Activated naive CD4-positive, alpha-beta T cell treated with anti-CD3 and anti-CD28 coated beads, Interleukin-2, amount 10 ng/mL, durations not matched to agents 7 days and 5 days (primary cell): ENCODE data around the gene RPL7A.
"Not testable (repeated sequence)": the region's sequence is repeated elsewhere in the genome, so short reads cannot be mapped to it uniquely, and the experiment has no call there.

Experiments used
- CTCF ChIA-PET: fragments of 350-600 bp; sonication (Branson Sonifier 250); formaldehyde crosslinking; loops from one replicate; lab custom pipeline; 2021; ENCODE audit warnings: antibody characterized with exemption; lab: Charles Lee
- DNase-seq: peaks from one replicate; pipeline ENCODE4 v3.0.0-alpha.2; 2020
- H3K27ac Mint-ChIP-seq: one replicate; pipeline ENCODE4 v1.8.0; 2021; ENCODE audit warnings: mild to moderate bottlenecking, moderate library complexity, mixed read lengths
- H3K27me3 Mint-ChIP-seq: one replicate; pipeline ENCODE4 v1.8.0; 2021; ENCODE audit warnings: mild to moderate bottlenecking, mixed read lengths
- H3K36me3 Mint-ChIP-seq: one replicate; pipeline ENCODE4 v1.8.0; 2021; ENCODE audit warnings: mixed read lengths
- H3K4me1 Mint-ChIP-seq: one replicate; pipeline ENCODE4 v1.8.0; 2021; ENCODE audit warnings: mixed read lengths
- H3K4me3 Mint-ChIP-seq: one replicate; pipeline ENCODE4 v1.8.0; 2021; ENCODE audit warnings: mild to moderate bottlenecking, moderate library complexity, mixed read lengths
- H3K9me3 Mint-ChIP-seq: one replicate; pipeline ENCODE4 v1.8.0; 2021; ENCODE audit warnings: mixed read lengths

The RPL7A gene

DNA sequence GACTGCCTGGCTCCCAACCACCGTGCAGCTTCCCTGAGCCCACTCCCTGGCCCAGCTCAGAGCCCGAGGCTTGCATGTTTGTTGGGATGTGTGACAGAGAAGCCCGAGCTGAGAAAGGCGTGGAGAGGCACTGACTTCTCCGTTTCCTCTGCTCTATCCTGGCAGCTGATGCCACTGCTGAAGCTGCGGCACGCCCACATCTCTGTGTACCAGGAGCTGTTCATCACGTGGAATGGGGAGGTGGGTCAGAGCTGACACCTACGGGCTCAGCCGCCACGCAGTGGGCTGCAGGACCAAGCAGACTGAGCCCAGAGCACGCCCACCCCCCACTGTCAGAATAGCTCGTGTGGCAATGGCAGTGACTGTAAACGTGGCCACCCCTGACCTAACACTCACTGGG is 37.4 kb downstream of the RPL7A start:
- CTCF ChIA-PET: interaction anchor here (0.6 kb wide), 1 partner anchor 19 kb away, joined by 3 read pairs; no protein-coding TSS in a partner anchor
- Mint-ChIP-seq H3K36me3 (no peaks in the 10 kb centered on the region), H3K4me1 (no peaks in the 10 kb centered on the region), H3K27ac (no peak overlapping the region), H3K4me3 (no peak overlapping the region), H3K9me3 (no peaks in the 10 kb centered on the region), H3K27me3 (peaks cover 6% of the 10 kb centered on the region)
- no peak for DNase-seq

DNA sequence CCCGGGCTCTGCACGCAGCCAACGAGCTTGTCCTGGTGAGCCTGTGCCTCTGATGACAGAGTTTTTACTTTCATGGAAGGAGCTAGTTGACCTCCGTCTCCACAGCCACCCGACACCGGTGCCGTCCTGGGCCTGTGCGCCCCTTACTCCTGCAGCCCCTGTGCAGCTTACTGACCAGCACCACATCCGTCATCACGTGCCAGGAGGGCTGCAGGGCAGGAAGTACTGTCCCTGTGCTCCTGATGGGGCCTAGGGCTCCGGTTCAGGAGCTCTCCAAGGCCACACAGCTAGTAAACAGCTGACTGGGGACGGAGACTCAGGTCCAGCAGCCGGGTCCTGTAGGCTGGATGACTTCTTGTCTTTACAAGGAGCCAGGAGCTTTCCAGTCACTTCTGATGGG is 38.3 kb downstream of the RPL7A start:
- CTCF ChIA-PET: interaction anchor here (1.2 kb wide), 1 partner anchor 11 kb away, joined by 4 read pairs; no protein-coding TSS in a partner anchor
- Mint-ChIP-seq H3K36me3 (no peaks in the 10 kb centered on the region), H3K9me3 (no peaks in the 10 kb centered on the region), H3K27ac (no peak overlapping the region), H3K4me1 (no peaks in the 10 kb centered on the region), H3K4me3 (no peak overlapping the region), H3K27me3 (peaks cover 6% of the 10 kb centered on the region)
- no peak for DNase-seq

DNA sequence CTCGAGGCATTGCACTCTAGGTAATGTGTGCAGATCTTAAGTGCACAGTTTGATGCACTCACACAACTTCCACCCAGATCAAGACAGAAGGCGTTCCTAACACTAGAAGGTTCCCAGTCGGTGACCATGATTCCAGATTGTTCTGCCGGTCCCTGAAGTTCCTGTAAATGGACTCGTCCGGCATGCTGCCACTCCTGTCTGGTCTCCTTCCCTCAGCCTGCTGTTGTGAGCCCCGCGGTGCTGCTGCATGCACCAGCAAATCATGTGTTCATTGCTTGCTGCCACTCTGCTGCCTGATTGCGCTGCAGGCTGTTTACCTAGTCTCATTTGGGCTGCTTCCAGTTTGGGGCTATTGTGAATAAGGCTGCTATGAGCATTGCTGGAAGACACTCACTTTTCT is 39.7 kb downstream of the RPL7A start:
- Mint-ChIP-seq H3K9me3 (no peaks in the 10 kb centered on the region), H3K27me3 (peaks cover 6% of the 10 kb centered on the region), H3K36me3 (no peaks in the 10 kb centered on the region), H3K4me3 (no peak overlapping the region), H3K4me1 (no peaks in the 10 kb centered on the region), H3K27ac (no peak overlapping the region)
- no peak for DNase-seq
- CTCF ChIA-PET: interaction anchor here (1.2 kb wide), 1 partner anchor 10 kb away, joined by 4 read pairs; no protein-coding TSS in a partner anchor

DNA sequence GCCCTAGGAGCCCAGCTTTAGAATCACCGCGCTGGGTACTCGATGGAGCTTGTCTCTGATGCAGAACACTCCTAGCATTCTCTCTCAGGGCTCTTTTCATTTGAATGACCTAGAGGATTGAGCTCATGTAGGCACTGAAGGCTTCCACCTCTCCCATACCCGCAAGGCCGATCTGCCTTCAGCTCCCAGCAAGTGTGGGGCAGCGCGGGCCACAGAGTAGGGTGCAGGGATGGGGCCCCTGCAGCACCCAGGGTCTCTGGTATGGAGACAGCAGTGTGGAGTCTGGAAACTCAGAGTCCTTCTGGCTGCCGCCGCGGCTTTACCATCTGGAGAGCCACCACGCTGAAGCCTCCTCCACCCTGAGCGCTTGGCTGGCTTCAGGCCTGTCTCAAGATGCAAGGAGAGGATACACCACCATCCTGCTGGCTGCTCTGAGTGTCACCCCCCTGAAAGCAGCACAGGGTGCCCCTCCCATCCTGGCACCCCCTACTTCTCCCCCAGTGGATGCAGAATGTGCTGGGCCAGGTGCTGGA is 41.1 kb downstream of the RPL7A start:
- no peak for DNase-seq
- no peaks in the 10 kb centered on the region for H3K36me3 Mint-ChIP-seq
- H3K4me3 Mint-ChIP-seq: no peak overlapping the region
- H3K4me1 Mint-ChIP-seq: no peaks in the 10 kb centered on the region
- peaks cover 15% of the 10 kb centered on the region for H3K27me3 Mint-ChIP-seq
- H3K9me3 Mint-ChIP-seq: no peaks in the 10 kb centered on the region
- H3K27ac Mint-ChIP-seq: no peak overlapping the region
- CTCF ChIA-PET: no interaction called here

DNA sequence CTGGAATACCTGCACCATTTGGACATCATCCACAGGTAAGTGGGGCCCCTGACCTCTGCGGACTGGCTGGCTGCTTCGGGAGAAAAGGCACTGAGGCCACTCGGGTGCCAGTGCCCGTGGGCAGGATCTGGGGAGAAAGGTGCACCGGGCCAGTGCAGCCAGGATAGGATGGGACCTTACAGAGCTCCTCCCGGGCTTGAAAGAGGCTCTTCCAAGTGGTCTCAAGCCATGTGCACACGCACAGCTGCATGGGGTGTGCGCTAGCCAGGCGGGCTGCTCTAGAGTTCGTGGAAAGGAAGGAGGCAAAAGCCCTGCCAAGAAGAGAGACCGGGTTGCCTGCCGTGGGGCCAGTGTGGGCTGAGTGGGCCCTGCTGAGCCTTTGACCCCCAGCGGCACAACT is 41.5 kb downstream of the RPL7A start:
- Mint-ChIP-seq H3K36me3 (no peaks in the 10 kb centered on the region), H3K27ac (no peak overlapping the region), H3K27me3 (peaks cover 18% of the 10 kb centered on the region), H3K9me3 (no peaks in the 10 kb centered on the region), H3K4me3 (no peak overlapping the region), H3K4me1 (no peaks in the 10 kb centered on the region)
- no peak for DNase-seq
- CTCF ChIA-PET: no interaction called here

DNA sequence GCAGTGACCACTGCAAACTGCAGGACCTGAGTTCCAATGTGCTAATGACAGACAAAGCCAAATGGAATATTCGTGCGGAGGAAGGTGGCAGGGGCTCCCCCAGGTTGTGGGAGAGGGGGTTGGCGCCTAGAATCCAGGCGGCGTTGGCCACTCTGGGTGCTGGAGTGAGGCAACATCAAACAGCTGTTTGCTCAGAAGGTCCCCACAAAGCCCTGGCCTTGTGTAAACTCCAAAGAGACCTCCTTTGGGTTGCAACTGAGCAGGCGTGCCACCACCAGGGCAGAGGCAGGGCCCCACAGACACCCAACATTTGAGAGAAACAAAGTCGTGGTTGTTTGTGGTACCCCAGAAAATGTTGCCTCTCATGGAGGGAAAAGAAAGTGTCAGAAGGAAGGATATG is 42.7 kb downstream of the RPL7A start:
- CTCF ChIA-PET: no interaction called here
- Mint-ChIP-seq H3K27ac (no peak overlapping the region), H3K27me3 (peaks cover 30% of the 10 kb centered on the region), H3K36me3 (no peaks in the 10 kb centered on the region), H3K4me3 (no peak overlapping the region), H3K4me1 (no peaks in the 10 kb centered on the region), H3K9me3 (no peaks in the 10 kb centered on the region)
- DNase-seq: no peak

DNA sequence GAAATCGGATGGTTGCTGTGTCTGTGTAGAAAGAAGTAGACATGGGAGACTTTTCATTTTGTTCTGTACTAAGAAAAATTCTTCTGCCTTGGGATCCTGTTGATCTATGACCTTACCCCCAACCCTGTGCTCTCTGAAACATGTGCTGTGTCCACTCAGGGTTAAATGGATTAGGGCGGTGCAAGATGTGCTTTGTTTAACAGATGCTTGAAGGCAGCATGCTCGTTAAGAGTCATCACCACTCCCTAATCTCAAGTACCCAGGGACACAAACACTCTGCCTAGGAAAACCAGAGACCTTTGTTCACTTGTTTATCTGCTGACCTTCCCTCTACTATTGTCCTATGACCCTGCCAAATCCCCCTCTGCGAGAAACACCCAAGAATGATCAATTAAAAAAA is 43.4 kb downstream of the RPL7A start:
- H3K27me3 Mint-ChIP-seq: peaks cover 31% of the 10 kb centered on the region
- H3K36me3 Mint-ChIP-seq, H3K4me3 Mint-ChIP-seq, CTCF ChIA-PET, H3K4me1 Mint-ChIP-seq, H3K9me3 Mint-ChIP-seq, H3K27ac Mint-ChIP-seq, DNase-seq: not testable (repeated sequence)

DNA sequence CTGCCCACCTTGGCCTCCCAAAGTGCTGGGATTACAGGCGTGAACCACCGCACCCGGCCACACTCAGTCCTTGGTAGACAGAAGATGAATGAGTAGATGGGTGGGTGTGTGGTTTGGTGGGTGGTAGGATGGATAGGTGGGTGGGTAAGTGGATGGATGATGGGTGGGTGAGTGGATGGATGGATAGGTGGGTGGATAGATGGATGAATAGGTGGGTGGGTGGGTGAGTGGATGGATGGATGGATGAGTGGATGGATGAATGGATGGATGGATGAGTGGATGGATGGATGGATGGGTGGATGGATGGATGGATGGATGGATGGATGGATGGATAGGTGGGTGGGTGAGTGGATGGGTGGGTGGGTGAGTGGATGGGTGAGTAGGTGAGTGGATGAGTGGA is 44.3 kb downstream of the RPL7A start:
- H3K4me3 Mint-ChIP-seq, CTCF ChIA-PET, H3K9me3 Mint-ChIP-seq, H3K4me1 Mint-ChIP-seq, H3K27ac Mint-ChIP-seq, DNase-seq, H3K36me3 Mint-ChIP-seq: not testable (repeated sequence)
- peaks cover 37% of the 10 kb centered on the region for H3K27me3 Mint-ChIP-seq

DNA sequence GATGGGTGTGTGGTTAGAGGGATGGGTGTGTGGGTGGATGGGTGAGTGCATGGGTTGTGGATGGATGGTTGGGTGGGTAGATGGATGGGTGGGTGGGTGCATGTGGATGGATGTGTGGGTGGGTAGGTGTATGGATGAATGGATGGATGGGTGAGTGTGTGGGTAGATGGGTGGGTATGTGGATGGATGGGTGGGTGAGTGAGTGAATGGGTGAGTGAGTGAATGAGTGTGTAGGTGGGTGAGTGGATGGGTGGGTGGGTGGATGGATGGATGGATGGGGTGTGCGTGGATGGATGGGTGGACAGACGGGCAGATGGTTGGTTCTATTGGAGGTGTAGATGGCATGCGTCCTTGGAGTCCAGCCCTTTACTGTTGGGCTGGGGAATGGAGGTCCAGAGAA is 45.4 kb downstream of the RPL7A start:
- H3K9me3 Mint-ChIP-seq: no peaks in the 10 kb centered on the region
- no peak overlapping the region for H3K4me3 Mint-ChIP-seq
- no peak for DNase-seq
- H3K27ac Mint-ChIP-seq: no peak overlapping the region
- CTCF ChIA-PET: no interaction called here
- peaks cover 41% of the 10 kb centered on the region for H3K27me3 Mint-ChIP-seq
- no peaks in the 10 kb centered on the region for H3K36me3 Mint-ChIP-seq
- no peaks in the 10 kb centered on the region for H3K4me1 Mint-ChIP-seq

DNA sequence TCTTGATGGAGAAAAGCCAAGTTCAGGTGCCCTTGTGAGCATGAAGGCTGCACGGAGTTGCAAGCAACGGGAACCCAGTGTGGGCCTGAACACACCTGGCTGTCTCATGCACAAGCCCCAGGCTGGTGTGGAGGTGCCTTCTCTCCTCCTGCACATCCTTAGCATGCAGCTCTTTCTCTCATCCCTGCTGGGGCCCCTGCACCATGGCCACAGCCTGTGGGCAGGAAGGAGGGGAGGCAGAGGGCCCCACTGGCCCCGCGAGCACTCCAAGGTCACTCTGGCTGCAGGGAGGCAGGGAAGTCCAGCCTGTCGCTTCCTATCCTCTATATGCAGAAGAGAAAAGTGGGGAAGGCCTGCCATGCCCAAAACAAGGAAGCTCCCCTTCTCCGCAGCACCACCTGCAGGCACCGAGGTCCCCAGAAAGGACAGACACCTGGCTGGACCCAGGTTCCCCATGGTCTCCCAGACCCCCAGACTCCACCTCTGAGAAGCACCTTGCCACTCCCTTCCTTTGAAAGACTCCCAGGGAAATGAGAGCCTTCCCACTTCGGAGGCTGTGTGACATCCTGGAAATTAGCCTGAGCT is 46.8 kb downstream of the RPL7A start:
- CTCF ChIA-PET: interaction anchor here (1.3 to 2.7 kb wide), 2 partner anchors 10 to 90 kb away, joined by 3 to 12 read pairs; no protein-coding TSS in a partner anchor
- peaks cover 36% of the 10 kb centered on the region for H3K27me3 Mint-ChIP-seq
- no peaks in the 10 kb centered on the region for H3K9me3 Mint-ChIP-seq
- no peaks in the 10 kb centered on the region for H3K36me3 Mint-ChIP-seq
- no peaks in the 10 kb centered on the region for H3K4me1 Mint-ChIP-seq
- H3K4me3 Mint-ChIP-seq: no peak overlapping the region
- H3K27ac Mint-ChIP-seq: no peak overlapping the region
- no peak for DNase-seq

DNA sequence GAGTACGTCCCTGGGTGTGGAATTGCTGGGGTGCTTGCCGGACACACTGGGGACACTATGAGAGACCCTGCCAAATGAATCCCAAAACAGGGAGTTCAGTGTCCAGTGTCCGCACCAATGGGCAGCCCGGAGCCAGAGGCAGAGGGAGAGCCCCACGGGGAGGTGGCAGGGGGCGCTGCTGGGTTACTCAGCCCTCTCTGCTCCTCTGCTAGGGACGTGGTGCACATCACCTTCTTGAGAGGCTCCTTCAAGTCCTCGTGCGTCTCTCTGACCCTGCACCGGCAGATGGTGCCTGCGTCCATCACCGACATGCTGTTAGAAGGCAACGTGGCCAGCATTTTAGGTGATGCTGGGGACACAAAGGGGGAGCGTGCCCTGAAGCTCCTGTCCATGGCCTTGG is 48.9 kb downstream of the RPL7A start:
- no peaks in the 10 kb centered on the region for H3K9me3 Mint-ChIP-seq
- H3K4me1 Mint-ChIP-seq: no peaks in the 10 kb centered on the region
- H3K36me3 Mint-ChIP-seq: no peaks in the 10 kb centered on the region
- peaks cover 35% of the 10 kb centered on the region for H3K27me3 Mint-ChIP-seq
- no peak for DNase-seq
- no peak overlapping the region for H3K4me3 Mint-ChIP-seq
- CTCF ChIA-PET: interaction anchor here (1.5 to 2.7 kb wide), 2 partner anchors 8 to 10 kb away, joined by 4 to 12 read pairs; no protein-coding TSS in a partner anchor
- H3K27ac Mint-ChIP-seq: no peak overlapping the region

DNA sequence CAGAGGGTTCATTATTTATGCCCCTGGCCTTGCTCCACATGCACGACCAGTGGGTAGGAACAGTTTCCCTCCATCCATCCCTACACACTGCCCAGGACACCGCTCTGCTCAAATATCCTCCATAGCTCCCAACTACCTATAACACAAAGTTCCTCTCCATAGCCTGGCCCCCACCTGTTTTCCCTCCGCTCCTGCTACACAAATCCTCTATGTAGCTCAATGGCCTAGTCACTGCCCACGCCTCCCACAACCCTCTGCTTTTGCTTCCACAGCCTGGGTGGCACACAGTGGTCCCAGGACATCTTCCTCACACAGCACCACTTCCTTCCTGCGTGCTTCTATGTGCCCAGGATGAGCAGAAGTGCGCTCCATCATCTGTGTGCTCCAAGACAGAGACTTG is 49.4 kb downstream of the RPL7A start:
- Mint-ChIP-seq H3K4me1 (no peaks in the 10 kb centered on the region), H3K9me3 (no peaks in the 10 kb centered on the region), H3K27ac (no peak overlapping the region), H3K27me3 (peaks cover 35% of the 10 kb centered on the region), H3K36me3 (no peaks in the 10 kb centered on the region), H3K4me3 (no peak overlapping the region)
- DNase-seq: no peak
- CTCF ChIA-PET: interaction anchor here (0.6 to 1.5 kb wide), 2 partner anchors 10 to 90 kb away, joined by 3 to 4 read pairs; no protein-coding TSS in a partner anchor

DNA sequence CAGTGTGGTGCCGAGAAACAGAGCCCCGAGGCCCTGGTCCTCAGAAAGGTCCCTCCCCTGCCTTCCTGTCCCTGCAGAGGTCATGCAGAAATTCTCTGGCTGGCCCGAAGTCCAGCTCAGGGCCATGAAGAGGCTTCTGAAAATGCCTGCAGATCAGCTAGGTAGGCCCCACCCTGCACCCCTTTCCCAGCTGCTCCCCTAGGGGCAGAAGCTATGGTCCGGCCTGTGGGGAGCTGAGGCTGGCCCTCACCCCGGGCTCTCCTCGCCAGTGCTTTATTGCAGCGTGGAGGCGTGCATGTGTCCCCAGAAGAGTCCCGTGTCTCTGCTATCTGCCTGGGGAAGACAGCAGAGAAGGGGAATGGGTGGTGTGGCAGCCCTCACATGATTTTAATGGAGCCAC is 49.9 kb downstream of the RPL7A start:
- Mint-ChIP-seq H3K27ac (no peak overlapping the region), H3K4me1 (no peaks in the 10 kb centered on the region), H3K9me3 (no peaks in the 10 kb centered on the region), H3K27me3 (peaks cover 35% of the 10 kb centered on the region), H3K4me3 (no peak overlapping the region), H3K36me3 (no peaks in the 10 kb centered on the region)
- DNase-seq: no peak
- CTCF ChIA-PET: interaction anchor here (0.6 to 1.5 kb wide), 3 partner anchors 11 to 91 kb away, joined by 3 to 4 read pairs (median 4); no protein-coding TSS in a partner anchor

DNA sequence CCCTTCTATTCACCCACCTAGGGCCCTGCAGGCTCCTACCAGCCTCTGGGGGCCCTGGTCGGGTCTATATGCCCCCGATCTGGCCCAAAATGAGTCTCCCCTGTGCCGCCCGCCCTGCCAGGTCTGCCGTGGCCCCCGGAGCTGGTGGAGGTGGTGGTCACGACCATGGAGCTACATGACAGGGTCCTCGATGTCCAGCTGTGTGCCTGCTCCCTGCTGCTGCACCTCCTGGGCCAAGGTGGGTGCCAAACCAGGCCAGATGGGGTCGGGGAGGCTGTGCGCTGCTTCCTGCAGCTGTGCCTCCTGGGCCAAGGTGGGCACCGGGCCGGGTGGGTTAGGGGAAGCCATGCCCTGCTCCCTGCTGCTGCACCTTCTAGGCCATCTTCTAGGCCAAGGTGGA is 52.3 kb downstream of the RPL7A start:
- H3K27ac Mint-ChIP-seq: no peak overlapping the region
- peaks cover 4% of the 10 kb centered on the region for H3K36me3 Mint-ChIP-seq
- H3K27me3 Mint-ChIP-seq: peaks cover 16% of the 10 kb centered on the region
- no peak overlapping the region for H3K4me3 Mint-ChIP-seq
- CTCF ChIA-PET: interaction anchor here (0.5 to 1.3 kb wide), 2 partner anchors 9 to 215 kb away, joined by 4 to 5 read pairs; no protein-coding TSS in a partner anchor
- H3K4me1 Mint-ChIP-seq: no peaks in the 10 kb centered on the region
- no peak for DNase-seq
- H3K9me3 Mint-ChIP-seq: no peaks in the 10 kb centered on the region
